ENCODE results near the gene ROR2. TPM values are rescaled to one million over a fixed set of nuclear protein-coding genes. Genes with fewer than 3 reads are reported as not detected.

Gene ROR2
- total and polyA plus RNA-seq, 2 donors (not counting 3 experiments of a cell fraction or from before 2014, with no cell fraction given), result not detected

DNA sequence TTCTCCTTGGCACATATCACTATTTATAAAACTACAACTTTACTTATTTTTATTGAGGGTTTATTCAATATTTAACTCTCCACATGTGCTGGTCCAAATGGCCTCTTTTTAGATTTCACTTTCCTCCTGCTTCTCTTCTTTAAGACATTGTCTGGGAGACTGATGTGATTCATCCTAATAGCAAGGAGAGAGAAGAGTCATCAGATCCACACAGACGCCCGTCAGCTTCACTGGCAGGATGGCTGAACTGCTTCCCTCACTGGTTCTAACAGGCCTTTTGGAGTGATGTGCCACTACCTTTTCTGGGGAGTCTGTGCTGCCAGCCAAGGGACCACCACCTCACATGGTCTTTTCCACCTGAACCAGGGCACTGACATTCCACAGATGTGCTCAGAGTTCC, 16.5 kb upstream of the ROR2 start:
- no TSS peak for BruUV-seq (replicated peaks)
- CTCF ChIA-PET, result no interaction called here
- Histone ChIP-seq H3K9me3 (replicated peaks; ENCODE audit: control insufficient read depth, insufficient read depth, low read length) (no peaks in the 10 kb centered on the region), H3K4me3 (replicated peaks in 1 of 3; ENCODE audit: insufficient read depth in 1 of 3, low read depth in 1 of 3, low read length in 3 of 3) (no peak overlapping the region), H3K27me3 (ENCODE audit: control insufficient read depth in 2 of 2, insufficient read depth in 2 of 2, low read length in 2 of 2) (no peaks in the 10 kb centered on the region), H4K20me1 (replicated peaks; ENCODE audit: control insufficient read depth, extremely low read depth, insufficient read depth, low read length) (no peaks in the 10 kb centered on the region), H3K36me3 (ENCODE audit: control insufficient read depth in 2 of 2, extremely low read depth in 1 of 2, insufficient read depth in 2 of 2, low read length in 2 of 2) (no peaks in the 10 kb centered on the region), H3K4me1 (ENCODE audit: control insufficient read depth, extremely low read depth, insufficient read depth, low read length) (no peaks in the 10 kb centered on the region), H3K4me2 (ENCODE audit: insufficient read depth, low read length) (no peak overlapping the region), H3K79me2 (ENCODE audit: control insufficient read depth, insufficient read depth, low read length) (no peaks in the 10 kb centered on the region), H3K9ac (replicated peaks; ENCODE audit: extremely low read depth, insufficient read depth, low read length) (no peak overlapping the region), H3K9me1 (replicated peaks; ENCODE audit: control insufficient read depth, extremely low read depth, insufficient read depth, low read length) (no peaks in the 10 kb centered on the region), H3K27ac (ENCODE audit: insufficient read depth, low read depth, low read length) (no peak overlapping the region), H2AFZ (ENCODE audit: low read depth, low read length) (no peak overlapping the region)
- DNase-seq (ENCODE audit: low read depth, low spot score), result no peak
- POLR2A ChIA-PET, result no interaction called here
- intact Hi-C loops (cut with micrococcal nuclease), result no loop called here
- no peak for FAIRE-seq
- dilution Hi-C loops (cut with MboI; ENCODE audit: extremely low pct_ligation_motif_present, low sequenced_read_pairs), result no loop called here
- no peak for TF ChIP-seq JUN (IDR thresholded peaks at IDR 0.05; ENCODE audit: borderline replicate concordance, insufficient read depth, insufficient read length, low read depth)
- TF ChIP-seq POLR2A (IDR thresholded peaks at IDR 0.05; ENCODE audit: low read depth, low read length), result no peak
- TF ChIP-seq FOS (IDR thresholded peaks at IDR 0.05; ENCODE audit: borderline replicate concordance, insufficient read depth, low read length), result no peak
- no peak for TF ChIP-seq GATA2 (IDR thresholded peaks at IDR 0.05; ENCODE audit: insufficient read depth, insufficient read length, low read depth, low read length)
- TF ChIP-seq, protein P1, sequence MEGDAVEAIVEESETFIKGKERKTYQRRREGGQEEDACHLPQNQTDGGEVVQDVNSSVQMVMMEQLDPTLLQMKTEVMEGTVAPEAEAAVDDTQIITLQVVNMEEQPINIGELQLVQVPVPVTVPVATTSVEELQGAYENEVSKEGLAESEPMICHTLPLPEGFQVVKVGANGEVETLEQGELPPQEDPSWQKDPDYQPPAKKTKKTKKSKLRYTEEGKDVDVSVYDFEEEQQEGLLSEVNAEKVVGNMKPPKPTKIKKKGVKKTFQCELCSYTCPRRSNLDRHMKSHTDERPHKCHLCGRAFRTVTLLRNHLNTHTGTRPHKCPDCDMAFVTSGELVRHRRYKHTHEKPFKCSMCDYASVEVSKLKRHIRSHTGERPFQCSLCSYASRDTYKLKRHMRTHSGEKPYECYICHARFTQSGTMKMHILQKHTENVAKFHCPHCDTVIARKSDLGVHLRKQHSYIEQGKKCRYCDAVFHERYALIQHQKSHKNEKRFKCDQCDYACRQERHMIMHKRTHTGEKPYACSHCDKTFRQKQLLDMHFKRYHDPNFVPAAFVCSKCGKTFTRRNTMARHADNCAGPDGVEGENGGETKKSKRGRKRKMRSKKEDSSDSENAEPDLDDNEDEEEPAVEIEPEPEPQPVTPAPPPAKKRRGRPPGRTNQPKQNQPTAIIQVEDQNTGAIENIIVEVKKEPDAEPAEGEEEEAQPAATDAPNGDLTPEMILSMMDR (IDR thresholded peaks at IDR 0.05; ENCODE audit: extremely low read depth in 1 of 2, insufficient read depth in 1 of 2, low read depth in 1 of 2, low read length in 2 of 2), result no peak

DNA sequence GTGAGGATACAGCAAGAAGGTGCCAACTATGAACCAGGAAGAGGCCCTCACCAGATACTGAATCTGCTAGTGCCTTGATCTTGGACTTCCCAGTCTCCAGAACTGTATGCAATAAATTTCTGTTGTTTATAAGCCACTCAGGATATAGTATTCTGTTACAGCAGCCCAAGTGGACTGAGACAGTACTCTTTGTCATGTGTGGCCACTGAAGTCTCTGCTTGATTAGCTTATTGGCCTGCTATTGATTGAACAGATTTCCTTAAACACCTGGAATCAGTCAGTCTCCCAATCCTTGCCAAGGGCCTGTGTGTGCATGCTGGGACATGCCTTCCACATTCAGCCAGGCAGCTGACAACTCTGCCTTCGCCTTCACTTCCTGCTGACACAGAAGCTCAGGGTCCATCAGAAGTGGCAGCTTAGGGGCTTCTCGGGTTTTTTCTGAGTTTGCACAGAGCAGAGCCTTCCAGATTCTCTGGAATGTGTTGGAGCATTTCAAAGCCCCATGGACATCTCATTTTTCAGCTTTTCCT, 13.7 kb upstream of the ROR2 start:
- no peaks in the 10 kb centered on the region for H3K79me2 ChIP-seq (ENCODE audit: control insufficient read depth, insufficient read depth, low read length)
- DNase-seq (ENCODE audit: low read depth, low spot score) (no peak), FAIRE-seq (no peak)
- CTCF ChIA-PET, result interaction anchor here (1.9 to 3.0 kb wide), 2 partner anchors 10 to 14 kb away, joined by 6 to 18 read pairs; partner anchors contain the start of gene ROR2
- intact Hi-C loops (cut with micrococcal nuclease), result no loop called here
- TF ChIP-seq, protein P2, sequence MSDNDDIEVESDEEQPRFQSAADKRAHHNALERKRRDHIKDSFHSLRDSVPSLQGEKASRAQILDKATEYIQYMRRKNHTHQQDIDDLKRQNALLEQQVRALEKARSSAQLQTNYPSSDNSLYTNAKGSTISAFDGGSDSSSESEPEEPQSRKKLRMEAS (IDR thresholded peaks at IDR 0.05; ENCODE audit: insufficient read depth, insufficient read length), result no peak
- TF ChIP-seq POLR2A (IDR thresholded peaks at IDR 0.05; ENCODE audit: low read depth, low read length), result no peak
- TF ChIP-seq, protein P1 (IDR thresholded peaks at IDR 0.05; ENCODE audit: extremely low read depth in 1 of 2, insufficient read depth in 1 of 2, low read depth in 1 of 2, low read length in 2 of 2), result no peak
- TF ChIP-seq MYC (IDR thresholded peaks at IDR 0.05; ENCODE audit: low read depth, low read length), result no peak
- TF ChIP-seq FOS (IDR thresholded peaks at IDR 0.05; ENCODE audit: borderline replicate concordance, insufficient read depth, low read length), result no peak
- no peak for TF ChIP-seq JUN (IDR thresholded peaks at IDR 0.05; ENCODE audit: borderline replicate concordance, insufficient read depth, insufficient read length, low read depth)
- TF ChIP-seq POLR2AphosphoS5 (IDR thresholded peaks at IDR 0.05; ENCODE audit: insufficient read depth, low read depth, low read length), result no peak
- no peak for TF ChIP-seq GATA2 (IDR thresholded peaks at IDR 0.05; ENCODE audit: insufficient read depth, insufficient read length, low read depth, low read length)
- TF ChIP-seq EZH2 (IDR thresholded peaks at IDR 0.05; ENCODE audit: borderline replicate concordance, low read depth, low read length, severe bottlenecking), result no peak
- no peaks in the 10 kb centered on the region for H3K27me3 ChIP-seq (ENCODE audit: control insufficient read depth in 2 of 2, insufficient read depth in 2 of 2, low read length in 2 of 2)
- dilution Hi-C loops (cut with MboI; ENCODE audit: extremely low pct_ligation_motif_present, low sequenced_read_pairs), result no loop called here
- no peak overlapping the region for H3K9ac ChIP-seq (replicated peaks; ENCODE audit: extremely low read depth, insufficient read depth, low read length)
- H3K9me3 ChIP-seq (replicated peaks; ENCODE audit: control insufficient read depth, insufficient read depth, low read length), result no peaks in the 10 kb centered on the region
- no peaks in the 10 kb centered on the region for H3K4me1 ChIP-seq (ENCODE audit: control insufficient read depth, extremely low read depth, insufficient read depth, low read length)
- no peak overlapping the region for H3K4me3 ChIP-seq (replicated peaks in 1 of 3; ENCODE audit: insufficient read depth in 1 of 3, low read depth in 1 of 3, low read length in 3 of 3)
- BruUV-seq (replicated peaks), result no TSS peak
- no peak overlapping the region for H3K4me2 ChIP-seq (ENCODE audit: insufficient read depth, low read length)
- H3K27ac ChIP-seq (ENCODE audit: insufficient read depth, low read depth, low read length), result no peak overlapping the region
- no peaks in the 10 kb centered on the region for H3K36me3 ChIP-seq (ENCODE audit: control insufficient read depth in 2 of 2, extremely low read depth in 1 of 2, insufficient read depth in 2 of 2, low read length in 2 of 2)
- POLR2A ChIA-PET, result no interaction called here
- H3K9me1 ChIP-seq (replicated peaks; ENCODE audit: control insufficient read depth, extremely low read depth, insufficient read depth, low read length), result no peaks in the 10 kb centered on the region
- H4K20me1 ChIP-seq (replicated peaks; ENCODE audit: control insufficient read depth, extremely low read depth, insufficient read depth, low read length), result no peaks in the 10 kb centered on the region
- H2AFZ ChIP-seq (ENCODE audit: low read depth, low read length), result no peak overlapping the region

Data from endothelial cell of umbilical vein (primary cell).